ENCODE data around the gene METTL2B.
"Not testable (repeated sequence)": the region's sequence is repeated elsewhere in the genome, so short reads cannot be mapped to it uniquely, and the experiment has no call there.

METTL2B gene

GRCh38 chr7:128526062-128526466 lies 49.5 kb downstream of the METTL2B start:
- peak; percentile 61 to 65 for DNase-seq

DNA sequence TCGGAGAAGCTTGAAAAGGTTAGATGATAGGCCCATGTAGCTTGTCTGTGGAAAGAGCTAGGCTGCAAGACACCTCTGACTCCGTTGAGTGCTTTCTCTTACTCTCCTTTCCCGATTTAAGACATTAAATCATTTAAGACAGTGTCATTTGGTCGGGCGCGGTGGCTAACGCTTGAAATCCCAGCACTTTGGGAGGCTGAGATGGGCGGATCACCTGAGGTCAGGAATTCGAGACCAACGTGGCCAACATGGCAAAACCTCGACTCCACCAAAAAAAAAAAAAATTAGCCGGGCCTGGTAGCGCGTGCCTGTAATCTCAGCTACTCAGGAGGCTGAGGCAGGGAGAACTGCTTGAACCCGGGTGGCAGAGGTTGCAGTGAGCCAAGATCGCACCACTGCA lies 52.6 kb downstream of the METTL2B start:
- DNase-seq, result not testable (repeated sequence)

DNA sequence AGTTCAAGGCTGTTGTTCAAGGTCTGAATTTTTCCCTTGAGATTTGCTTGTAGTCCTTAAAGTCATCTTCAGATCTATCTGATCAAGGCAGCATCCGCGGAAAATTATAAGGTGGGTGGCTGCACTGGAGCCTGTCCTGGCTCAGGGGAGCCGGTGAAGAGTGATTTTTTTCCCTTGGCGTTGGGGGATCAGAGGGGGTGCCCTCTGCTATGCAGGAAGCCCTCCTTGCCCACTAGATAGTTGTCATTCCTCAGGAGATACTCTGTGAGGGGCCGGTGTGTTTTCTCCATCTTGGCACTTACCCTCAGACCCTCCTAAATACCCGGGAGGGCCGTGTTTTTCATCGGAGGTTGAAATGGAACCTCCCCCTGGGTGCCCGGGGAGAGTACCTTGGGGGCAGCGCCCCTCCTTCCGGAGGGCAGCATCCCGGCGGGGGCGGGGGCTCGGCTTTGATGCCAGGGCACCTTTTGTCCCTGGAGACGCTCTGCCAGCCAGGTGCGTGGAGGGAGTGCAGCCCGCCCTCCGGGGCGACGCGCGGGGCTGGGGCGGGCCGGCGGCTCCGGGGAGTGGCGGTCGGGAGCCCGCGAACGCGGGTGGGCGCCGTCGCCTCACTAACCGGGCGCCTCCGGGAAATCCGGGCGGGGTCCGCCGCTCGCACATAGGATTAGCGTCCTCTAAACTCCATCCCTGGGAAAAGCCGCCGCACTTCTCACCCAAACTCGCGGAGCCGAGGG lies 53.7 kb downstream of the METTL2B start:
- not testable (repeated sequence) for DNase-seq

DNA sequence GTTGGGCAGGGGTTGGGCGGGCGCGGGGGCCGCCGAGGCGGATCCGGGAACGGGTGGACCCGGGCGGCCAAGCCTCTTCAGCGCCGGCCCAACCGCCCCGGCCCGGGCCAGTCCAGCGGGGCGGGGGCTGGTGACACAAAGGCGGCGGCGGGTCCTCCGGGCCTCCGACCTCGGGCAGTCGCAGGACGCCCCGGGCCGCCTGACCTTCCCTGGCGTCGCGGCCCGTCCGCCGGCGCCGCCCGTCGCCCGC lies 54.2 kb downstream of the METTL2B start:
- DNase-seq, result no peak

- DNase-seq, result peak; percentile 80 to 85
These were observed 54.8 kb downstream of the METTL2B start for GRCh38 chr7:128531105-128531954.

- DNase-seq, result peak; percentile 61 to 67
These were observed 55.5 kb downstream of the METTL2B start for GRCh38 chr7:128531955-128532478.

- DNase-seq, result peak in 1 of 2 donors; percentile 15
These were observed 56.4 kb downstream of the METTL2B start for GRCh38 chr7:128532956-128533355.

- DNase-seq, result not testable (repeated sequence)
These were observed 60.9 kb downstream of the METTL2B start for GRCh38 chr7:128537410-128537809.

DNA sequence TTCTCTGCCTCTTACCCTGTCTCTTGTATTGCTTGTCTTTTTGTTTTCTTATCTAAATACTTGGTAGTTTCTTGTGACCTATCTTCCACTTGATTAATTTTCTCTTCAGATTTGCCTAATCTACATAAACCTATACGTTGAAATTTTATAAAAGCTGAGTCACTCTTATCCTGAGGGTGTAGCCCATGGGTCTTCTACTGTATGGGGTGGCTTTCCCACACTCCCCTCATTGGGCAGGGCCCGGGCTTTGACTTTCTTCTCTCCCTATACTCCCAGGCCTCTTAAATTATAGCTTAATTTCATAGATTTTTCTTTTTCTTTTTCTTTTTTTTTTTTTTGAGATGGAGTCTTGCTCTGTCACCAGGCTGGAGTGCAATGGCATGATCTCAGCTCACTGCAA lies 66.0 kb downstream of the METTL2B start:
- not testable (repeated sequence) for DNase-seq

- not testable (repeated sequence) for DNase-seq
These were observed 66.8 kb downstream of the METTL2B start for GRCh38 chr7:128543300-128543699.

DNA sequence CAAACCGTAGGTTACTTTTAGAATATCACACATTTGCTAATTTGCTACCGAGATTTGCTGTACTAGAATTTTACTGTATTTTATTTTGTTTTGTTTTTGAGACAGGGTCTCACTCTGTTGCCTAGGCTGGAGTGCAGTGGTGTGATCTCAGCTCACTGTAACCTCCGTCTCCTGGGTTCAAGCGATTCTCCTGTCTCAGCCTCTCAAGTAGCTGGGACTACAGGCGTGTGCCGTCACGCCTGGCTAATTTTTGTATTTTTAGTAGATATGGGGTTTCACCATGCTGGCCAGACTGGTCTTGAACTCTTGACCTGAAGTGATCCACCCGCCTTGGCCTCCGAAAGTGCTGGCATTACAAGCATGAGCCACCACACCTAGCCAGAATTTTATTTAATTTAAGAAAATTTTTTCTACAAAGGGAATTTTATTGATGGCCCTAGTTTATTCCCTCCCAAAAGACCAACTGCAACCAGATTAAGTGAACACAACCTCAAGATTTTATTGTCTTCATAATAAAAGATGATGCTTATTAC lies 69.8 kb downstream of the METTL2B start:
- not testable (repeated sequence) for DNase-seq

GRCh38 chr7:128550920-128551319 lies 74.4 kb downstream of the METTL2B start:
- DNase-seq, result no peak

GRCh38 chr7:128554394-128554793 lies 77.8 kb downstream of the METTL2B start:
- not testable (repeated sequence) for DNase-seq

Data from inflammatory macrophage (primary cell).